IMR-90 (cell line): ENCODE results near the gene CACYBP. TPM values are rescaled to one million over a fixed set of nuclear protein-coding genes. Genes with fewer than 3 reads are reported as not detected.

Experiments used
- ATAC-seq: fragments of 200-7000 bp; cut with Tn5 transposase; 2 replicates; pipeline ENCODE4 v1.9.1; 2020; ENCODE audit warnings: low read depth, mild to moderate bottlenecking, moderate library complexity
- BruUV-seq: library from RNA; stranded (reverse); fragments of 400-500 nt; replicated peaks from 2 replicates; lab custom pipeline; 2021; lab: Mats Ljungman, UMichigan
- CTCF ChIA-PET: fragments of 300-600 bp; formaldehyde crosslinking; extraction: SDS; loops from one replicate; lab custom pipeline; 2021; ENCODE audit warnings: antibody characterized with exemption; lab: Yijun Ruan, JAX
- POLR2A ChIA-PET: fragments of 300-600 bp; sonication (Branson Sonifier 250); formaldehyde crosslinking; loops from one replicate; lab custom pipeline; 2022; ENCODE audit warnings: antibody characterized with exemption; ENCODE audit not compliant: unreplicated experiment; lab: Charles Lee
- DNase-seq: peaks from one replicate; pipeline ENCODE4 v3.0.0; 2013
- H2AFZ ChIP-seq: replicated peaks from 2 replicates; pipeline ENCODE3; 2013; ENCODE audit warnings: low read length, mild to moderate bottlenecking; ENCODE audit not compliant: poor library complexity
- H2AK5ac ChIP-seq: 2 replicates; pipeline ENCODE4 v1.6.1; 2013; ENCODE audit warnings: low read depth, low read length, inconsistent platforms
- H2AK9ac ChIP-seq: replicated peaks from 2 replicates; pipeline ENCODE3; 2013; ENCODE audit warnings: mild to moderate bottlenecking, low read depth, low read length, moderate library complexity; ENCODE audit not compliant: poor library complexity
- H2BK120ac ChIP-seq: 2 replicates; pipeline ENCODE4 v1.6.1; 2013; ENCODE audit warnings: low read depth, low read length, inconsistent platforms
- H2BK15ac ChIP-seq: 3 replicates; pipeline ENCODE4 v1.6.1; 2013; ENCODE audit warnings: low read depth, low read length, inconsistent platforms
- H2BK20ac ChIP-seq: 2 replicates; pipeline ENCODE4 v1.6.1; 2013; ENCODE audit warnings: low read depth, mild to moderate bottlenecking, inconsistent platforms, low read length, moderate library complexity
- H2BK5ac ChIP-seq: 2 replicates; pipeline ENCODE4 v1.6.1; 2013; ENCODE audit warnings: mild to moderate bottlenecking, low read depth, low read length, inconsistent platforms; ENCODE audit not compliant: poor library complexity, severe bottlenecking
- H3K14ac ChIP-seq: replicated peaks from 2 replicates; pipeline ENCODE4 v1.6.1; 2013; ENCODE audit warnings: low read depth, low read length, inconsistent platforms
- H3K18ac ChIP-seq: 2 replicates; pipeline ENCODE4 v1.6.1; 2013; ENCODE audit warnings: low read depth, low read length, control low read depth
- H3K23ac ChIP-seq: 2 replicates; pipeline ENCODE4 v1.6.1; 2013; ENCODE audit warnings: low read depth, low read length, inconsistent platforms
- H3K27ac ChIP-seq: 2 replicates; pipeline ENCODE4 v1.5.1; 2013; ENCODE audit warnings: mild to moderate bottlenecking, control low read depth, low read length; ENCODE audit not compliant: insufficient read depth
- H3K27me3 ChIP-seq: 2 replicates; pipeline ENCODE4 v1.6.1; 2013; ENCODE audit warnings: low read length; ENCODE audit not compliant: control insufficient read depth, insufficient read depth
- H3K36me3 ChIP-seq: 2 replicates; pipeline ENCODE4 v1.6.1; 2013; ENCODE audit warnings: low read length, mixed read lengths; ENCODE audit not compliant: control insufficient read depth, insufficient read depth
- H3K4ac ChIP-seq: 2 replicates; pipeline ENCODE4 v1.6.1; 2013; ENCODE audit warnings: low read depth, low read length, inconsistent platforms
- H3K4me1 ChIP-seq: 2 replicates; pipeline ENCODE4 v1.6.1; 2013; ENCODE audit warnings: low read length, mixed read lengths; ENCODE audit not compliant: control insufficient read depth, insufficient read depth
- H3K4me2 ChIP-seq: 2 replicates; pipeline ENCODE4 v1.6.1; 2013; ENCODE audit warnings: low read depth, mild to moderate bottlenecking, control low read depth, low read length, moderate library complexity
- H3K4me3 ChIP-seq: 2 replicates; pipeline ENCODE4 v1.5.1; 2013; ENCODE audit warnings: low read depth, mild to moderate bottlenecking, control low read depth, low read length, moderate library complexity; ENCODE audit not compliant: insufficient read depth
- H3K56ac ChIP-seq: 2 replicates; pipeline ENCODE4 v1.6.1; 2013; ENCODE audit warnings: low read length, inconsistent platforms; ENCODE audit not compliant: insufficient read depth; ENCODE audit errors: extremely low read depth
- H3K79me1 ChIP-seq, 2 experiments: 2 replicates each; pipeline ENCODE4 v1.6.1; 2013; ENCODE audit warnings: low read length in 2 of 2, inconsistent platforms in 1 of 2, low read depth in 1 of 2
- H3K9ac ChIP-seq: 2 replicates; pipeline ENCODE4 v1.6.1; 2013; ENCODE audit warnings: low read depth, low read length, control low read depth
- H3K9me1 ChIP-seq: 2 replicates; pipeline ENCODE4 v1.6.1; 2013; ENCODE audit warnings: low read length, inconsistent platforms; ENCODE audit not compliant: insufficient read depth
- H3K9me3 ChIP-seq: 2 replicates; pipeline ENCODE4 v1.6.1; 2013; ENCODE audit warnings: low read length; ENCODE audit not compliant: control insufficient read depth, insufficient read depth
- H4K20me1 ChIP-seq: 2 replicates; pipeline ENCODE4 v1.6.1; 2013; ENCODE audit warnings: low read length, inconsistent platforms; ENCODE audit not compliant: insufficient read depth
- H4K5ac ChIP-seq: 2 replicates; pipeline ENCODE4 v1.6.1; 2013; ENCODE audit warnings: mild to moderate bottlenecking, low read depth, low read length, control low read depth
- H4K8ac ChIP-seq, 2 experiments: 2 replicates each; pipeline ENCODE4 v1.6.1; 2013; ENCODE audit warnings: low read depth in 2 of 2, low read length in 2 of 2, control low read depth in 1 of 2, inconsistent platforms in 1 of 2
- H4K91ac ChIP-seq: 2 replicates; pipeline ENCODE4 v1.6.1; 2013; ENCODE audit warnings: low read depth, low read length, inconsistent platforms; ENCODE audit not compliant: insufficient read depth
- CEBPB ChIP-seq: IDR thresholded peaks from 2 replicates; pipeline ENCODE4 v1.6.1; 2012; ENCODE audit warnings: low read depth, low read length, improper control_type of control experiment
- FOS ChIP-seq: fragments of 150-350 bp; IDR thresholded peaks from 2 replicates; pipeline ENCODE4 v1.6.1; 2016; ENCODE audit warnings: low read depth, low read length
- SMC3 ChIP-seq: fragments of 150-350 bp; IDR thresholded peaks from 2 replicates; pipeline ENCODE4 v1.6.1; 2016; ENCODE audit warnings: low read depth, mild to moderate bottlenecking, antibody characterized with exemption, low read length, moderate library complexity
- WGBS, 2 experiments: methylation state at CpG; one replicate each; pipeline versions ENCODE4 v1.1.5 to v1.1.7; 2013; ENCODE audit warnings: missing lambda C conversion rate in 2 of 2; ENCODE audit not compliant: insufficient read length in 1 of 2; ENCODE audit errors: extremely low coverage in 2 of 2; 5-methylcytosine and 5-hydroxymethylcytosine counted together
- dilution Hi-C: fragments of 300-500 bp; cut with HindIII; formaldehyde crosslinking; loops from one replicate; pipeline ENCODE4 v1.14.3; 2018; ENCODE audit warnings: low sequenced_read_pairs; ENCODE audit not compliant: unreplicated experiment
- in situ Hi-C: fragments of 300-500 bp; cut with MboI; formaldehyde crosslinking; loops from 3 replicates; pipeline ENCODE4 v1.14.3; 2019; ENCODE audit warnings: low sequenced_read_pairs, inconsistent platforms, mixed read lengths
- intact Hi-C: fragments of 100-400 bp; cut with micrococcal nuclease; formaldehyde crosslinking; loops from 2 replicates; pipeline ENCODE4 v1.10.0; 2022
- polyA plus RNA-seq, 3 experiments: library from polyadenylated mRNA; depleted of rRNA; stranded (reverse); fragments of >200 nt; gene quantifications; 2 replicates each; pipeline ENCODE4 v1.2.3, GENCODE V29; 2012; ENCODE audit warnings: low replicate concordance in 1 of 3
- total RNA-seq: library from RNA; depleted of rRNA; stranded (reverse); fragments of >200 nt; gene quantifications from 2 replicates; pipeline ENCODE4 v1.2.3, GENCODE V29; 2012

Gene CACYBP
- total and polyA plus RNA-seq, 2 of the 4 experiments (the other 2 are of a cell fraction), result 61.8 to 62.8 TPM

DNA sequence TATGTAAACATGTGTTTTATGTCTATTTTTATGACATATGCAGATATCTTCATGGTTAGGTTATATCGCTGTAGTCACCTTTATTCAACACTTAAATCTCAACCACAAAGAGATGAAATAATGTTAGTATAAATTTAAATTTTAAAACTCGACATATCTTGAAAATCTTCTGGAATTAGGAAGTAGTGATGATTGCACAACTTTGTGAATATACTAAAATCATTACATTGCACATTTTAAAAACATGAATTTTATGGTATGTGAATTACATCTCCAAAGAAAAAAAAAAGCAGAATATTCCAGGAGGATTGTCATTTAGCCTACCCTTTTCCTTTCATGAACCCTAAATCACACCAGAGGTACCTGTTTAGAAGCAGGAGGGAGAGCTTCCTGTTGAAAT, 39.4 kb upstream of the CACYBP start:
- H3K23ac ChIP-seq, result no peak overlapping the region
- no peak for ATAC-seq
- H3K36me3 ChIP-seq, result no peaks in the 10 kb centered on the region
- H3K4ac ChIP-seq, result no peak overlapping the region
- no peaks in the 10 kb centered on the region for H3K9me3 ChIP-seq
- H4K20me1 ChIP-seq, result no peaks in the 10 kb centered on the region
- no peak overlapping the region for H3K18ac ChIP-seq
- H3K4me1 ChIP-seq, result no peaks in the 10 kb centered on the region
- H4K91ac ChIP-seq, result no peak overlapping the region
- ChIA-PET CTCF (no interaction called here), POLR2A (no interaction called here)
- no peak overlapping the region for H3K27ac ChIP-seq
- WGBS, 2 experiments, result no CpG with 5 or more reads among the region's 2 CpGs
- no peak overlapping the region for H2AFZ ChIP-seq
- in situ Hi-C loops (no loop called here), dilution Hi-C loops (no loop called here), intact Hi-C loops (no loop called here)
- no peak overlapping the region for H3K4me2 ChIP-seq
- H2AK9ac ChIP-seq, result no peak overlapping the region
- H2AK5ac ChIP-seq, result no peak overlapping the region
- no peak overlapping the region for H3K4me3 ChIP-seq
- no peak for DNase-seq
- no peak for TF ChIP-seq SMC3
- TF ChIP-seq FOS, result no peak
- peak; percentile 59 for TF ChIP-seq CEBPB
- H4K8ac ChIP-seq, result no peak overlapping the region
- H4K5ac ChIP-seq, result no peak overlapping the region
- H3K14ac ChIP-seq, result no peak overlapping the region
- no peaks in the 10 kb centered on the region for H3K79me1 ChIP-seq
- no TSS peak for BruUV-seq
- no peak overlapping the region for H2BK120ac ChIP-seq
- no peak overlapping the region for H2BK20ac ChIP-seq
- H3K9me1 ChIP-seq, result no peaks in the 10 kb centered on the region
- no peak overlapping the region for H3K56ac ChIP-seq
- H3K9ac ChIP-seq, result no peak overlapping the region
- H2BK5ac ChIP-seq, result no peak overlapping the region
- no peaks in the 10 kb centered on the region for H3K27me3 ChIP-seq
- no peak overlapping the region for H2BK15ac ChIP-seq
